Body of pancreas (tissue), 4 donors: ENCODE measurements around the gene ZP3. TPM values are rescaled to one million over a fixed set of nuclear protein-coding genes. Genes with fewer than 3 reads are reported as not detected.
"Not testable (repeated sequence)": the region's sequence is repeated elsewhere in the genome, so short reads cannot be mapped to it uniquely, and the experiment has no call there.

Experiments used
- ATAC-seq: fragments of 150-250 bp; one replicate; pipeline ENCODE4 v1.9.1; 2016
- DNase-seq, 4 donors: peaks; one replicate each; pipeline ENCODE4 v3.0.0-alpha.2; 2019
- H3K27ac ChIP-seq, 4 donors: fragments of 200-600 bp; sonication (generic); 1 replicate in 3 of 4; 2 replicates in 1 of 4; pipeline versions ENCODE4 v1.5.1 to v1.6.1; 2016 to 2019; ENCODE audit warnings: mild to moderate bottlenecking in 1 of 4, mixed read lengths in 1 of 4, moderate library complexity in 1 of 4
- H3K27me3 ChIP-seq, 2 donors: fragments of 200-600 bp; sonication (generic); one replicate each; pipeline ENCODE4 v1.6.0; 2016; ENCODE audit warnings: mild to moderate bottlenecking in 1 of 2
- H3K36me3 ChIP-seq, 2 donors: fragments of 200-600 bp; sonication (generic); replicated peaks in 1 of 2; 2 replicates each; pipeline ENCODE4 v1.5.1; 2016; ENCODE audit warnings: low read depth in 2 of 2; ENCODE audit not compliant: insufficient read depth in 1 of 2
- H3K4me1 ChIP-seq: fragments of 200-600 bp; sonication (generic); one replicate; pipeline ENCODE4 v1.6.0; 2016
- H3K4me3 ChIP-seq, 2 donors: fragments of 200-600 bp; sonication (generic); 1 replicate in 1 of 2; 2 replicates in 1 of 2; pipeline ENCODE4 v1.5.1; 2016 to 2019
- H3K9me3 ChIP-seq, 3 donors: fragments of 200-600 bp; sonication (generic); 1 replicate in 2 of 3; 2 replicates in 1 of 3; pipeline ENCODE4 v1.5.1; 2016
- WGBS, 2 donors: methylation state at CpG; one replicate each; pipeline ENCODE4 v1.1.5; 2017; 5-methylcytosine and 5-hydroxymethylcytosine counted together
- intact Hi-C: fragments of 100-400 bp; cut with DNase I; formaldehyde crosslinking; loops from one replicate; pipeline ENCODE4 v1.15.1; 2023
- total RNA-seq, 2 donors: library from RNA; depleted of rRNA; stranded (reverse); fragments of >200 nt; gene quantifications; one replicate each; pipeline ENCODE4 v1.1.0, GENCODE V29; 2016

ZP3 gene
- total RNA-seq, 2 donors from 2014 or later: 3.3 to 4.4 TPM

GRCh38 chr7:76445577-76446008 is 20.8 kb downstream of the ZP3 start:
- peak overlapping the region in 3 of 4 donors; percentile 46 to 74 (median 53) for H3K27ac ChIP-seq

GRCh38 chr7:76457017-76457416 is 32.3 kb downstream of the ZP3 start:
- H3K9me3 ChIP-seq, DNase-seq, H3K4me1 ChIP-seq, intact Hi-C loops, H3K36me3 ChIP-seq, H3K27ac ChIP-seq, H3K27me3 ChIP-seq, H3K4me3 ChIP-seq, ATAC-seq: not testable (repeated sequence)
- WGBS, 2 donors: no CpG with 5 or more reads among the region's 4 CpGs

More at GRCh38 chr7:76445577-76446008, 20.8 kb downstream of the ZP3 start:
- peak in 2 of 4 donors; percentile 66 to 87 for DNase-seq
- H3K36me3 ChIP-seq, H3K4me1 ChIP-seq, H3K27me3 ChIP-seq, intact Hi-C loops, H3K9me3 ChIP-seq, H3K4me3 ChIP-seq: not testable (repeated sequence)
- WGBS, 2 donors: 20 to 22% methylated on average over 4 of the region's 5 CpGs
- ATAC-seq: peak; percentile 78

DNA sequence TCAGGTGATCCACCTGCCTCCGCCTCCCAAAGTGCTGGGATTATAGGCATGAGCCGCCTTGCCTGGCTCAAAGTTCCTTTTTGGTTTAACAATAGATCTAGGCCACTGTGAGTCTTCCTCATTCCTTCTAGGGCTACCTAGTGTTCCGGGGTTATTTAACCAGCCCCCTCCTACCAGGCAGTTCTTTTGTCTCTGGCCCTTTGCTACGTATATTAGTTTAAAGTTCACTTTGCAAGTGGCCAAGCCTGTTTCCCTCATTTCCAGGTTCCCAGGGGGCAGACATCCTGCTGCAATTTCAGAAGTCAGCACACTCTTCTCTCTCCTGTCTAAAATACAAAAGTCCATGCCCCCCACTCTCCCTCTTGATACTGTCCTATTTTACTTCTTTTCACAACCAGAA is 33.8 kb downstream of the ZP3 start:
- WGBS, 2 donors: 27 to 42% methylated on average over 2 of the region's 4 CpGs
- H3K27ac ChIP-seq, H3K4me1 ChIP-seq, H3K27me3 ChIP-seq, H3K36me3 ChIP-seq, H3K4me3 ChIP-seq, intact Hi-C loops, ATAC-seq, H3K9me3 ChIP-seq, DNase-seq: not testable (repeated sequence)

DNA sequence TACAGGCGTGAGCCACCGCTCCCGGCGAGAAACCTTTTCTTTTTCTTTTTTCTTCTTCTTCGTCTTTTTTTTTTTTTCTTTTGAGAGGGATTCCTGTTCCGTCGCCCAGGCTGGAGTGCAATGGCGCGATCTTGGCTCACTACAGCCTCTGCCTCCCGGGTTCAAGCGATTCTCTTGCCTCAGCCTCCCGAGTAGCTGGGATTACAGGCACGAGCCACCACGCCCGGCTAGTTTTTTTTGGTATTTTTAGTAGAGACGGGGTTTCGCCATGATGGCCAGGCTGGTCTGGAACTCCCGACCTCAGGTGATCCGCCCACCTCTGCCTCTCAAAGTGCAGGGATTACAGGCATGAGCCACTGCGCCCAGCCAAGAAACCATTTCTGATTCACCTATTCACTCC is 36.0 kb downstream of the ZP3 start:
- ATAC-seq, H3K4me1 ChIP-seq, H3K9me3 ChIP-seq, H3K4me3 ChIP-seq, intact Hi-C loops, H3K36me3 ChIP-seq, DNase-seq, H3K27me3 ChIP-seq, H3K27ac ChIP-seq: not testable (repeated sequence)
- 78 to 86% methylated on average over 14 to 15 of the region's 20 CpGs for WGBS, 2 donors

DNA sequence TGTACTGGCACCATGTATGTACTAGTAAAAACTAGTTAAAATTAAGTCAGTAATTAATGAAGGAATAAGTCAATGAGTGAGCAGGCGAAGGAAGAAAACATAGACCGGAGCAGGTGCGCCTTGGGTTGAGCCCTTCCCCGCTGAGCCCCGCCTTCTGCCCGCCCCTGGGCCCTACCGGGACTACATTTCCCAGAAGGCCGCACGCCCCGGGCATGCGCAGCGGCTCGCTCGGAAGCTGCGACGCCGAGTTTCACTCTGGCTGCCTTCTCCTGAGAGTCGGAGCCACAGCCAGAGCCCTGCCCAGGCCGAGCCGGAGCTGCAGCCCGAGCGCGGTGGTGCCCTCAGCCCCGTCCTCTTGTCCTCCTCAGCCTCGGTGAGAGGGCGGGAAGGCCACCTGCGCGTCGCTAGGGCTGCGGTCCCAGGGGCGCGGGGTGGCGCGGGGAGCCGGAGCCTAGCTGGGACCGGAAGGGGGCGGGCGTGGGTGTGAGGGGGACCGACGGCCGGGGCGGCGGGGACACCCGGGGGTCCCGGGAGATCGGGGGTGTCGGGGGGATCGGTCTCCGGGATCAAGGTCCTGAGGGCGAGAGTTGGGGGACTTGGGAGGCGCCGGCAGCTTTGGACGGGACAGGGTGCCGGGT is 36.8 kb downstream of the ZP3 start, which contains the start of gene DTX2:
Gene DTX2, plus strand, starts transcription at position 246 of the 638 bp plus-strand sequence. CDS start 18,801 bp downstream, outside the sequence.
- H3K27me3 ChIP-seq, intact Hi-C loops, H3K36me3 ChIP-seq, H3K4me1 ChIP-seq, H3K9me3 ChIP-seq: not testable (repeated sequence)
- ATAC-seq (peak; percentile 94), DNase-seq (peak; percentile 19 to 38 (median 28))
- Histone ChIP-seq H3K4me3 (peak within 1 kb of the TSS in 1 of 2 donors; percentile 36), H3K27ac (peak within 1 kb of the TSS; percentile 67 to 77 (median 70))
- WGBS, 2 donors: no CpG with 5 or more reads among the region's 54 CpGs

DNA sequence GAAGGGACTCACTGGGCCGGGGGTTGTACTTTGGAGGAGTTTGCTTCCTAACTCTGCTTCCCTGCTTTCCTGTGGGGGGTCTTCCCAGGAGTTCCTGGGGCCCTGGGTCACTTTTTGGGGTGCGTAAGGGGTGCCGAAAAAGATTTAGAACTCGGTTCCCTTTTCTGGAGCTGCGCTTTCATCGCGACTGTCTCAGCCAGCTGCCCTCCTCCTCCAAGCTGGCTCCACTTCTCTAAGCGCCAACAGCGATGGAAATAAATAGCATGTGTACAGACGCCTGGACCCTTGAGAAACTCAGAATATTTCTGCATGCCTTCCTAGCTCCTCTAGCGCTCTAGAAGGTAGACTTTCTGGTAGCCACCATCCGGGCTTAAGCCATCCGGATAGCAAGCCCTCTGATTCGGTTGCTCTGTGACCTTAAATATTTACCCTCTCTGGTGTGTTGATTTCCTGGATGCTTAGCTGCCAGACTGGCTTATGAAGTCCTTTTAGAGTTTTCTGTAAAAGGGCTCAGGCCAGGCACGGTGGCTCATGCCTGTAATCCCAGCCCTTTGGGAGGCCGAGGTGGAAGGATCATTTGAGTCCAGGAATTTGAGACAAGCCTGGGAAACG is 37.6 kb downstream of the ZP3 start:
- H3K4me1 ChIP-seq: peaks cover 12% of the 10 kb centered on the region
- intact Hi-C loops, ATAC-seq, H3K9me3 ChIP-seq, H3K4me3 ChIP-seq, DNase-seq, H3K36me3 ChIP-seq, H3K27ac ChIP-seq, H3K27me3 ChIP-seq: not testable (repeated sequence)
- no CpG with 5 or more reads among the region's 17 CpGs for WGBS, 2 donors

DNA sequence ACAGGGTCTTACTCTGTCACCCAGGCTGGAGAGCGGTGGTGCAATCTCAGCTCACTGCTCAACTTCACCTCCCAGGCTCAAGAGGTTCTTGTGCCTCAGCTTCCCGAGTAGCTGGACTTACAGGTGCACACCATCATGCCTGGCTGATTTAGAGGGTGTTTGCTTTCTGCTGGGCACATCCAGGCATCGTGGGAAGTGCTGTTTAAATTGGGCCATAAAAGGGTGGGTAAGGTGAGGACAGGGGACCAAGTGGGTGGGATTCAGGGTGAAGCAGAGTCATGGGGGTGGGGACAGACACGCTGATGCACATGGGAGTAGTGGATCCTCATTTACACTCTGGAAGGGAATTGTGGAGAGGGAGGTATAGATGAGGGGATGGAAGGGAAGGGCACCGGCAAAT is 40.2 kb downstream of the ZP3 start:
- intact Hi-C loops, H3K9me3 ChIP-seq, DNase-seq, H3K27me3 ChIP-seq, H3K27ac ChIP-seq, H3K4me3 ChIP-seq, ATAC-seq, H3K36me3 ChIP-seq: not testable (repeated sequence)
- 65 to 86% methylated on average over 3 to 5 of the region's 5 CpGs for WGBS, 2 donors
- peaks cover 16% of the 10 kb centered on the region for H3K4me1 ChIP-seq

GRCh38 chr7:76465950-76466349 is 41.2 kb downstream of the ZP3 start:
- H3K27me3 ChIP-seq, H3K4me3 ChIP-seq, H3K9me3 ChIP-seq, H3K36me3 ChIP-seq, intact Hi-C loops, DNase-seq: not testable (repeated sequence)
- H3K4me1 ChIP-seq: peaks cover 16% of the 10 kb centered on the region
- peak overlapping the region in 2 of 4 donors; percentile 75 to 88 for H3K27ac ChIP-seq
- WGBS, 2 donors: no CpG with 5 or more reads among the region's 8 CpGs
- ATAC-seq: peak; percentile 28

DNA sequence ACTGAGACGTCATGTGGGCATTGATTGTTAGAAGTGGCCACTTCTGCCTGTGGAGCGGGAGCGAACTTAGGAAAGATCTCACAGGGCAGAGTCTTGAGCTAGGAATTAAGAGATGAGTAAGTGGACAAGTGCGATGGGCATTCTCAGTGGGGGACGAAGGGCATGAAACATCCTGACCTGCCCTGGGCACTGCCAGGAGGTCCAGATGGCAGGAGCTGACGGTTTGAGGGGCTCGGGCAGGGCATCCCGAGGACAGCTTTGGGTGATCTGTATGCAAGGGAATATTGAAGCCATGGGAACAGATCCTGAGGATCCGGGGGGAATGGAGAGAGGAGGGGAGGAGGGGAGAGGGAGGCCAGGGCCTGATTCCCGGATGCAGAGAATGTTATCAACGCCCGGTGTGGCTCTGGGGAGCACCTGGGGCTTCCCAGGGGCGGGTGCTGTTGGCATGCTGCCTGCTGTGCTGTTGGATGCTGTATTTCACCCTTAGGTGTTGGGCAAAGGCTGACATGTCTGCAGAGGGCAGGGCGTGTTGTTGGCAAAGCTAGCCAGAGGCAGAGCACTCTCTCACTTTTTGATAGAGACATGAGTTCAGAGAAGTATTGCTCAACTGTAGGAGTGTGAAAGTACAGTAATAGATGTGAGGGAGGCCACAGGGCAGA is 43.1 kb downstream of the ZP3 start:
- peak overlapping the region; percentile 47 to 84 (median 66) for H3K27ac ChIP-seq
- H3K4me1 ChIP-seq: peaks cover 16% of the 10 kb centered on the region
- H3K9me3 ChIP-seq, H3K27me3 ChIP-seq, H3K36me3 ChIP-seq, H3K4me3 ChIP-seq, intact Hi-C loops: not testable (repeated sequence)
- peak; percentile 89 for ATAC-seq
- peak; percentile 86 to 93 (median 91) for DNase-seq
- 45 to 51% methylated on average over 11 to 12 of the region's 14 CpGs for WGBS, 2 donors

- H3K4me1 ChIP-seq, H3K9me3 ChIP-seq, H3K27me3 ChIP-seq, H3K27ac ChIP-seq, intact Hi-C loops, H3K4me3 ChIP-seq, ATAC-seq, H3K36me3 ChIP-seq: not testable (repeated sequence)
- DNase-seq: peak in 1 of 4 donors; percentile 26
- WGBS, 2 donors: 88 to 94% methylated on average over 3 to 9 of the region's 10 CpGs
Measured at GRCh38 chr7:76471556-76472221, 46.9 kb downstream of the ZP3 start.

DNA sequence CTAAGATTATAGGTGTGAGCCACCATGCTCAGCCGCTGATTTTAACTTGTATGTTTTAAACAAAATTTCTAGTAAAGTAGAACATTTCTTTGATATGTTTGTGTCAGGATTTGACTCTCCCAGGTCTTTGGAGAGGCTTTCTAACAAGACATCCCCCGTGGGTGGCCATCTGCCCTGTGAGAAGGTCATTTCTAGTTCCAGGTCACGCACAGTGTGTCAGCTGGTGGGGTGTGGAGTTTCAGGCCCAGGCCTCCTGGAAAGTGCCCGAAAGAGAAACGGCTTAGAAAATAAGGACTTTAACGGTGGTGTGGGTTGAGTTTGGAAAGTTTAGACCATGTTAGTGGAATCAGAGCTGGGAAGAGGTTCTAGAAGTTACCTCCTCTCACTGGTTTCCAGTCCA is 48.3 kb downstream of the ZP3 start:
- H3K27me3 ChIP-seq, H3K4me3 ChIP-seq, intact Hi-C loops, H3K36me3 ChIP-seq, DNase-seq, H3K27ac ChIP-seq, H3K4me1 ChIP-seq, H3K9me3 ChIP-seq, ATAC-seq: not testable (repeated sequence)
- WGBS, 2 donors: 80 to 100% methylated on average over 1 of the region's 6 CpGs
